22Rv1 (cell line): ENCODE results near the gene BCAT1.

Experiments used
- ZFX ChIP-seq: fragments of 450-650 bp; IDR thresholded peaks from 2 replicates; pipeline ENCODE4 v1.6.1; 2017; ENCODE audit warnings: antibody characterized with exemption, borderline replicate concordance
- TF ChIP-seq, protein P1 (sequence below): fragments of 450-650 bp; IDR thresholded peaks from 2 replicates; pipeline ENCODE4 v1.5.1; 2017; ENCODE audit warnings: mild to moderate bottlenecking

DNA sequence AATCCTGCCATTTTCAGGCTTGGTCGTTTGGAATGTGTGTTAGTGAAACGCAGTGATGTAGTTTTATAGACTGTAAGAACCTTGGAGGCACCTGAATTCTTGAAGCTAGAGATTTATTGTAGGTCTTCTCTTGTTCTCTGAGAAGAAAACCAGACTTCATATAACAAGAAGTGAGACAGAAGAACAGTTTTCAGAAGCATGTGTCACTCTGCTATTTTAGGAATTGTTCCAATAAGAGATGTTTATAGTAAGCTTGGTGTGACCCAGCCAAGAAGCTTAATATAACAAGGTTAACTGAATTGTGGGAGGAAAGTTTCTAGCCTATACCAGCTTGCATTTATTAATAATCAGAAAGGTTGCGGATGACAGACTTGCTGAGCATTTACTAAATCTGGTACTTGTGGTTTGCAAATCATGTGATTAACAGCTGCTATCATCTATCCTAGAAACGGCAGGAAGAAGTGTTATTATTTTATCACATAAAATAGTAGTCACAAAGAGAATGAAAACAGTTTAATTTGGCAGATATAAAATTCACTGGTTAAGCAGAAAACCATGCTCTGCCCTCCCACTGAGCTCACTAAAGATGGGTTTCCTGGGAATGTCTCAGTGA lies 49.2 kb upstream of the BCAT1 start:
- TF ChIP-seq, protein P1, sequence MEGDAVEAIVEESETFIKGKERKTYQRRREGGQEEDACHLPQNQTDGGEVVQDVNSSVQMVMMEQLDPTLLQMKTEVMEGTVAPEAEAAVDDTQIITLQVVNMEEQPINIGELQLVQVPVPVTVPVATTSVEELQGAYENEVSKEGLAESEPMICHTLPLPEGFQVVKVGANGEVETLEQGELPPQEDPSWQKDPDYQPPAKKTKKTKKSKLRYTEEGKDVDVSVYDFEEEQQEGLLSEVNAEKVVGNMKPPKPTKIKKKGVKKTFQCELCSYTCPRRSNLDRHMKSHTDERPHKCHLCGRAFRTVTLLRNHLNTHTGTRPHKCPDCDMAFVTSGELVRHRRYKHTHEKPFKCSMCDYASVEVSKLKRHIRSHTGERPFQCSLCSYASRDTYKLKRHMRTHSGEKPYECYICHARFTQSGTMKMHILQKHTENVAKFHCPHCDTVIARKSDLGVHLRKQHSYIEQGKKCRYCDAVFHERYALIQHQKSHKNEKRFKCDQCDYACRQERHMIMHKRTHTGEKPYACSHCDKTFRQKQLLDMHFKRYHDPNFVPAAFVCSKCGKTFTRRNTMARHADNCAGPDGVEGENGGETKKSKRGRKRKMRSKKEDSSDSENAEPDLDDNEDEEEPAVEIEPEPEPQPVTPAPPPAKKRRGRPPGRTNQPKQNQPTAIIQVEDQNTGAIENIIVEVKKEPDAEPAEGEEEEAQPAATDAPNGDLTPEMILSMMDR = no peak
- no peak for TF ChIP-seq ZFX
